WTC11 (cell line): ENCODE data around the gene SLC22A13. TPM values are rescaled to one million over a fixed set of nuclear protein-coding genes. Genes with fewer than 3 reads are reported as not detected.

ENCODE experiments used
- ATAC-seq: fragments of 200-7000 bp; cut with Tn5 transposase; 2 replicates; pipeline ENCODE4 v1.10.0; 2021; ENCODE audit warnings: mild to moderate bottlenecking, moderate library complexity
- CTCF ChIA-PET: fragments of 300-600 bp; sonication (Branson Sonifier 250); formaldehyde crosslinking; loops from one replicate; lab custom pipeline; 2021; ENCODE audit warnings: antibody characterized with exemption; lab: Charles Lee
- POLR2A ChIA-PET: fragments of 350-600 bp; sonication (Branson Sonifier 250); formaldehyde crosslinking; loops from one replicate; lab custom pipeline; 2021; ENCODE audit warnings: antibody characterized with exemption; lab: Charles Lee
- DNase-seq: peaks from one replicate; pipeline ENCODE4 v3.0.0; 2021; ENCODE audit warnings: low spot score
- H3K27ac Mint-ChIP-seq: 2 replicates; pipeline ENCODE4 v1.8.0; 2021; ENCODE audit warnings: mixed read lengths
- H3K27me3 Mint-ChIP-seq: 2 replicates; pipeline ENCODE4 v1.8.0; 2021; ENCODE audit warnings: low read depth, mild to moderate bottlenecking, moderate library complexity, mixed read lengths
- H3K36me3 Mint-ChIP-seq: 2 replicates; pipeline ENCODE4 v1.8.0; 2021; ENCODE audit warnings: mixed read lengths
- H3K4me1 Mint-ChIP-seq: 2 replicates; pipeline ENCODE4 v1.8.0; 2022; ENCODE audit warnings: mixed read lengths
- H3K4me3 Mint-ChIP-seq: 2 replicates; pipeline ENCODE4 v1.8.0; 2021; ENCODE audit warnings: mild to moderate bottlenecking, moderate library complexity, mixed read lengths
- H3K9me3 Mint-ChIP-seq: 2 replicates; pipeline ENCODE4 v1.8.0; 2021; ENCODE audit warnings: mixed read lengths
- E2F4 ChIP-seq: sonication (generic); formaldehyde crosslinking; IDR thresholded peaks from 2 replicates; pipeline ENCODE4 v1.8.1; 2022; ENCODE audit warnings: low read depth, mild to moderate bottlenecking, moderate library complexity, missing genetic modification reagents, borderline replicate concordance
- EMX1 ChIP-seq: fragments of 250-450 bp; sonication (Bioruptor Pico); IDR thresholded peaks from 2 replicates; pipeline ENCODE4 v1.8.0; 2021; ENCODE audit warnings: mild to moderate bottlenecking
- ERG ChIP-seq: fragments of 250-450 bp; sonication (Bioruptor Pico); IDR thresholded peaks from 2 replicates; pipeline ENCODE4 v1.8.0; 2021; ENCODE audit warnings: mild to moderate bottlenecking
- ESRRA ChIP-seq: sonication (generic); formaldehyde crosslinking; IDR thresholded peaks from 2 replicates; pipeline ENCODE4 v1.8.1; 2022; ENCODE audit warnings: mild to moderate bottlenecking, missing genetic modification reagents, borderline replicate concordance
- GABPB1 ChIP-seq: sonication (generic); formaldehyde crosslinking; IDR thresholded peaks from 2 replicates; pipeline ENCODE4 v1.8.1; 2023; ENCODE audit warnings: mild to moderate bottlenecking, missing genetic modification reagents
- GTF2I ChIP-seq: fragments of 250-450 bp; sonication (Bioruptor Pico); conservative IDR thresholded peaks from 2 replicates; pipeline ENCODE4 v1.4.0; 2021; ENCODE audit warnings: mild to moderate bottlenecking
- JUN ChIP-seq: sonication (generic); formaldehyde crosslinking; IDR thresholded peaks from 2 replicates; pipeline ENCODE4 v1.8.0; 2023; ENCODE audit warnings: mild to moderate bottlenecking, missing genetic modification reagents
- NFE2L1 ChIP-seq: sonication (generic); formaldehyde crosslinking; IDR thresholded peaks from 2 replicates; pipeline ENCODE4 v1.8.1; 2023; ENCODE audit warnings: missing genetic modification reagents
- NFYB ChIP-seq: sonication (generic); formaldehyde crosslinking; conservative IDR thresholded peaks from 2 replicates; pipeline ENCODE4 v1.8.0; 2022; ENCODE audit warnings: low read depth, missing genetic modification reagents
- NR1H2 ChIP-seq: sonication (generic); formaldehyde crosslinking; IDR thresholded peaks from 2 replicates; pipeline ENCODE4 v1.9.0; 2021; ENCODE audit warnings: mild to moderate bottlenecking, moderate library complexity, missing genetic modification reagents
- NR2C2 ChIP-seq: sonication (generic); formaldehyde crosslinking; IDR thresholded peaks from 2 replicates; pipeline ENCODE4 v1.8.0; 2022; ENCODE audit warnings: mild to moderate bottlenecking, missing genetic modification reagents
- PRRX2 ChIP-seq: fragments of 250-450 bp; sonication (Bioruptor Pico); IDR thresholded peaks from 2 replicates; pipeline ENCODE4 v1.8.0; 2021; ENCODE audit warnings: mild to moderate bottlenecking
- RORB ChIP-seq: fragments of 250-450 bp; sonication (Bioruptor Pico); IDR thresholded peaks from 2 replicates; pipeline ENCODE4 v1.9.0; 2021; ENCODE audit warnings: mild to moderate bottlenecking
- STAT6 ChIP-seq: sonication (generic); formaldehyde crosslinking; conservative IDR thresholded peaks from 2 replicates; pipeline ENCODE4 v1.8.1; 2023; ENCODE audit warnings: mild to moderate bottlenecking, low read depth, missing genetic modification reagents, moderate library complexity
- TCF7 ChIP-seq: sonication (generic); formaldehyde crosslinking; IDR thresholded peaks from 2 replicates; pipeline ENCODE4 v1.8.0; 2022; ENCODE audit warnings: mild to moderate bottlenecking, low read depth, missing genetic modification reagents, moderate library complexity
- TEAD1 ChIP-seq: sonication (generic); formaldehyde crosslinking; IDR thresholded peaks from 2 replicates; pipeline ENCODE4 v1.8.0; 2022; ENCODE audit warnings: mild to moderate bottlenecking, missing genetic modification reagents
- ZBTB21 ChIP-seq: sonication (generic); formaldehyde crosslinking; IDR thresholded peaks from 2 replicates; pipeline ENCODE4 v1.8.1; 2023; ENCODE audit warnings: mild to moderate bottlenecking, missing genetic modification reagents, borderline replicate concordance
- ZNF138 ChIP-seq: sonication (generic); formaldehyde crosslinking; conservative IDR thresholded peaks from 2 replicates; pipeline ENCODE4 v1.8.1; 2022; ENCODE audit warnings: mild to moderate bottlenecking, moderate library complexity, missing genetic modification reagents
- ZNF232 ChIP-seq: sonication (generic); formaldehyde crosslinking; IDR thresholded peaks from 2 replicates; pipeline ENCODE4 v1.8.0; 2022; ENCODE audit warnings: mild to moderate bottlenecking, missing genetic modification reagents
- total RNA-seq: library from RNA; stranded (reverse); gene quantifications from 3 replicates; pipeline ENCODE4 v1.2.3, GENCODE V29; 2021
- TF ChIP-seq, protein P1 (sequence below): sonication (generic); formaldehyde crosslinking; conservative IDR thresholded peaks from 2 replicates; pipeline ENCODE4 v1.8.1; 2022; ENCODE audit warnings: mild to moderate bottlenecking, missing genetic modification reagents
- TF ChIP-seq, protein P2 (sequence below): sonication (generic); formaldehyde crosslinking; IDR thresholded peaks from 2 replicates; pipeline ENCODE4 v1.8.0; 2023; ENCODE audit warnings: missing genetic modification reagents, mild to moderate bottlenecking, borderline replicate concordance
- TF ChIP-seq, protein P3 (sequence below): sonication (generic); formaldehyde crosslinking; IDR thresholded peaks from 2 replicates; pipeline ENCODE4 v1.8.0; 2022; ENCODE audit warnings: mild to moderate bottlenecking, missing genetic modification reagents

The SLC22A13 gene
- total RNA-seq, 1 experiment from 2014 or later = 0.42 TPM

DNA sequence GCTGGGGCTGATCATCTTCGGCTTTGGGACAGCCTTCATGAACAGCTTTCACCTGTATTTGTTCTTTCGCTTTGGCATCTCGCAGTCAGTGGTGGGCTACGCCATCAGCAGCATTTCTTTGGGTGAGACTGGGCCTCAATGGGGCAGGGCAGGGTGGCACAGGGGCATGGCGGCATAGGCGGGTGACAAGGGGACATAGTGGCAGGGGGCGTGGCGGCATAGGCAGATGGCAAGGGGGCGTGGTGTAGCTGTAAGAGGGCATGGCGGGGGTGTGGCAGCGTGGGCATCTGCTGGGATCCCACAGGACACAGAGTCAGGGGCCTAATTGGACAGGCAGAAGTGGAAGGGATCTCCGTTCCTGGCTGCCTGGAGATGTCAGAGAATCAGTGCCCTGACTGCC is 42.0 kb downstream of the SLC22A13 start:
- no peak for TF ChIP-seq GTF2I (CRISPR knock-in tag)
- no peak for TF ChIP-seq JUN (CRISPR knock-in tag)
- no peak for TF ChIP-seq TEAD1 (CRISPR knock-in tag)
- no peak for TF ChIP-seq PRRX2 (CRISPR knock-in tag)
- TF ChIP-seq, protein P1, sequence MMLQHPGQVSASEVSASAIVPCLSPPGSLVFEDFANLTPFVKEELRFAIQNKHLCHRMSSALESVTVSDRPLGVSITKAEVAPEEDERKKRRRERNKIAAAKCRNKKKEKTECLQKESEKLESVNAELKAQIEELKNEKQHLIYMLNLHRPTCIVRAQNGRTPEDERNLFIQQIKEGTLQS (CRISPR knock-in tag) = no peak
- no peak for TF ChIP-seq NR2C2
- TF ChIP-seq, protein P2, sequence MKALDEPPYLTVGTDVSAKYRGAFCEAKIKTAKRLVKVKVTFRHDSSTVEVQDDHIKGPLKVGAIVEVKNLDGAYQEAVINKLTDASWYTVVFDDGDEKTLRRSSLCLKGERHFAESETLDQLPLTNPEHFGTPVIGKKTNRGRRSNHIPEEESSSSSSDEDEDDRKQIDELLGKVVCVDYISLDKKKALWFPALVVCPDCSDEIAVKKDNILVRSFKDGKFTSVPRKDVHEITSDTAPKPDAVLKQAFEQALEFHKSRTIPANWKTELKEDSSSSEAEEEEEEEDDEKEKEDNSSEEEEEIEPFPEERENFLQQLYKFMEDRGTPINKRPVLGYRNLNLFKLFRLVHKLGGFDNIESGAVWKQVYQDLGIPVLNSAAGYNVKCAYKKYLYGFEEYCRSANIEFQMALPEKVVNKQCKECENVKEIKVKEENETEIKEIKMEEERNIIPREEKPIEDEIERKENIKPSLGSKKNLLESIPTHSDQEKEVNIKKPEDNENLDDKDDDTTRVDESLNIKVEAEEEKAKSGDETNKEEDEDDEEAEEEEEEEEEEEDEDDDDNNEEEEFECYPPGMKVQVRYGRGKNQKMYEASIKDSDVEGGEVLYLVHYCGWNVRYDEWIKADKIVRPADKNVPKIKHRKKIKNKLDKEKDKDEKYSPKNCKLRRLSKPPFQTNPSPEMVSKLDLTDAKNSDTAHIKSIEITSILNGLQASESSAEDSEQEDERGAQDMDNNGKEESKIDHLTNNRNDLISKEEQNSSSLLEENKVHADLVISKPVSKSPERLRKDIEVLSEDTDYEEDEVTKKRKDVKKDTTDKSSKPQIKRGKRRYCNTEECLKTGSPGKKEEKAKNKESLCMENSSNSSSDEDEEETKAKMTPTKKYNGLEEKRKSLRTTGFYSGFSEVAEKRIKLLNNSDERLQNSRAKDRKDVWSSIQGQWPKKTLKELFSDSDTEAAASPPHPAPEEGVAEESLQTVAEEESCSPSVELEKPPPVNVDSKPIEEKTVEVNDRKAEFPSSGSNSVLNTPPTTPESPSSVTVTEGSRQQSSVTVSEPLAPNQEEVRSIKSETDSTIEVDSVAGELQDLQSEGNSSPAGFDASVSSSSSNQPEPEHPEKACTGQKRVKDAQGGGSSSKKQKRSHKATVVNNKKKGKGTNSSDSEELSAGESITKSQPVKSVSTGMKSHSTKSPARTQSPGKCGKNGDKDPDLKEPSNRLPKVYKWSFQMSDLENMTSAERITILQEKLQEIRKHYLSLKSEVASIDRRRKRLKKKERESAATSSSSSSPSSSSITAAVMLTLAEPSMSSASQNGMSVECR (CRISPR knock-in tag) = no peak
- ATAC-seq = no peak
- ChIA-PET POLR2A (no interaction called here), CTCF (no interaction called here)
- no peak for DNase-seq
- Mint-ChIP-seq H3K27ac (no peak overlapping the region), H3K36me3 (no peaks in the 10 kb centered on the region), H3K27me3 (no peaks in the 10 kb centered on the region; the same call in none of the 2 replicates), H3K4me1 (no peaks in the 10 kb centered on the region), H3K4me3 (no peak overlapping the region), H3K9me3 (peaks cover 8% of the 10 kb centered on the region)

GRCh38 chr3:38308456-38308855 is 42.8 kb downstream of the SLC22A13 start:
- Mint-ChIP-seq H3K36me3 (no peaks in the 10 kb centered on the region), H3K27me3 (no peaks in the 10 kb centered on the region; the same call in none of the 2 replicates), H3K9me3 (peaks cover 6% of the 10 kb centered on the region), H3K4me1 (no peaks in the 10 kb centered on the region), H3K27ac (no peak overlapping the region), H3K4me3 (no peak overlapping the region)
- DNase-seq (no peak), ATAC-seq (no peak)
- POLR2A ChIA-PET = no interaction called here
- CTCF ChIA-PET = interaction anchor here (0.7 to 0.9 kb wide), 2 partner anchors 21 to 27 kb away, joined by 3 to 4 read pairs; partner anchors contain the start of gene SLC22A14
- no peak for TF ChIP-seq NFYB (CRISPR knock-in tag)
- no peak for TF ChIP-seq E2F4 (CRISPR knock-in tag)
- no peak for TF ChIP-seq ZBTB21
- no peak for TF ChIP-seq TCF7 (CRISPR knock-in tag)
- no peak for TF ChIP-seq GABPB1 (CRISPR knock-in tag)
- TF ChIP-seq ZNF138 = no peak
- no peak for TF ChIP-seq ESRRA (CRISPR knock-in tag)
- TF ChIP-seq ZNF232 = no peak
- TF ChIP-seq ERG (CRISPR knock-in tag) = no peak
- no peak for TF ChIP-seq RORB (CRISPR knock-in tag)
- no peak for TF ChIP-seq EMX1 (CRISPR knock-in tag)
- TF ChIP-seq, protein P3, sequence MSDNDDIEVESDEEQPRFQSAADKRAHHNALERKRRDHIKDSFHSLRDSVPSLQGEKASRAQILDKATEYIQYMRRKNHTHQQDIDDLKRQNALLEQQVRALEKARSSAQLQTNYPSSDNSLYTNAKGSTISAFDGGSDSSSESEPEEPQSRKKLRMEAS (CRISPR knock-in tag) = no peak
- no peak for TF ChIP-seq STAT6
- TF ChIP-seq NFE2L1 = no peak
- no peak for TF ChIP-seq NR1H2 (CRISPR knock-in tag)
